Peyer's patch (tissue), 4 donors: ENCODE results near the gene MYO9A. TPM values are rescaled to one million over a fixed set of nuclear protein-coding genes. Genes with fewer than 3 reads are reported as not detected.
"Not testable (repeated sequence)": the region's sequence is repeated elsewhere in the genome, so short reads cannot be mapped to it uniquely, and the experiment has no call there.

ENCODE experiments used
- DNase-seq, 3 donors: peaks; one replicate each; pipeline ENCODE4 v3.0.0-alpha.2; 2017 to 2019
- H3K27ac ChIP-seq, 4 donors: fragments of 200-600 bp; sonication (generic); one replicate each; pipeline ENCODE4 v1.5.1; 2016 to 2019
- H3K27me3 ChIP-seq, 2 donors: fragments of 200-600 bp; sonication (generic); one replicate each; pipeline ENCODE4 v1.5.1; 2019
- H3K36me3 ChIP-seq, 3 donors: fragments of 200-600 bp; sonication (generic); one replicate each; pipeline ENCODE4 v1.5.1; 2016 to 2019
- H3K4me1 ChIP-seq, 4 donors: fragments of 200-600 bp; sonication (generic); one replicate each; pipeline ENCODE4 v1.5.1; 2016 to 2019
- H3K4me3 ChIP-seq, 4 donors: fragments of 200-600 bp; sonication (generic); 1 replicate in 3 of 4; 2 replicates in 1 of 4; pipeline ENCODE4 v1.5.1; 2016 to 2019; ENCODE audit warnings: mild to moderate bottlenecking in 1 of 4
- H3K9me3 ChIP-seq, 4 donors: fragments of 200-600 bp; sonication (generic); one replicate each; pipeline ENCODE4 v1.5.1; 2016 to 2019; ENCODE audit warnings: mild to moderate bottlenecking in 1 of 4
- POLR2A ChIP-seq, 2 donors: fragments of 450-650 bp; IDR thresholded peaks; one replicate each; pipeline ENCODE4 v1.5.1; 2017; ENCODE audit warnings: antibody characterized with exemption in 2 of 2, mild to moderate bottlenecking in 2 of 2, moderate library complexity in 2 of 2
- total RNA-seq, 4 donors: library from RNA; depleted of rRNA; stranded (reverse); fragments of >200 nt; gene quantifications; one replicate each; pipeline ENCODE4 v1.1.0, GENCODE V29; 2016
- TF ChIP-seq, protein P1 (sequence below), 6 experiments: fragments of 450-650 bp in 4 of 6; fragments of 200-600 bp in 2 of 6; sonication (generic) in 1 of 6; IDR thresholded peaks; one replicate each; pipeline ENCODE4 v1.5.1; 2017 to 2019; ENCODE audit warnings: antibody characterized with exemption in 6 of 6, mild to moderate bottlenecking in 3 of 6, moderate library complexity in 1 of 6

MYO9A gene
- total RNA-seq, 4 donors from 2014 or later = 28.2 to 47.3 (median 39.3) TPM

DNA sequence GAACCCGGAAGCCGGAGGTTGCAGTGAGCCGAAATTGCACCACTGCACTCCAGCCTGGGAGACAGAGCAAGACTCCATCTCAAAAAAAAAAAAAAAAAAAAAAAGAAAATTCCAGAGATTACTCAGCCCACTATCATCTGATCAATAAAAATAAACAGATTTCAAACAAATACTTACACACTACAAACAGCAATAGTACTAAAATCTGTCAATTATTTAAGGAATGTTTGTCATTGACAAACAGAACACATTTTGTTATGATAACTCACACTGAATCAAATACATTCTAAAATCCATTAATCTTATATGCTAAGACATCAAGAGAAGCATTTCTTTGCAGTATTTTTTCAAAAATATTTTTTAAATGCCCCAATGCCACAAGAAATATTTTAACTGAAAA lies 7.6 kb downstream of the MYO9A start:
- TF ChIP-seq POLR2A (IDR thresholded peaks at IDR 0.05) = no peak
- H3K4me1 ChIP-seq = no peaks in the 10 kb centered on the region
- no peaks in the 10 kb centered on the region for H3K27me3 ChIP-seq

GRCh38 chr15:72106068-72106467 lies 11.9 kb downstream of the MYO9A start:
- Histone ChIP-seq H3K36me3 (no peaks in the 10 kb centered on the region), H3K9me3 (no peaks in the 10 kb centered on the region), H3K27me3 (no peaks in the 10 kb centered on the region), H3K4me3 (no peak overlapping the region), H3K27ac (no peak overlapping the region), H3K4me1 (no peaks in the 10 kb centered on the region)
- TF ChIP-seq POLR2A (IDR thresholded peaks at IDR 0.05) = no peak
- TF ChIP-seq, protein P1, sequence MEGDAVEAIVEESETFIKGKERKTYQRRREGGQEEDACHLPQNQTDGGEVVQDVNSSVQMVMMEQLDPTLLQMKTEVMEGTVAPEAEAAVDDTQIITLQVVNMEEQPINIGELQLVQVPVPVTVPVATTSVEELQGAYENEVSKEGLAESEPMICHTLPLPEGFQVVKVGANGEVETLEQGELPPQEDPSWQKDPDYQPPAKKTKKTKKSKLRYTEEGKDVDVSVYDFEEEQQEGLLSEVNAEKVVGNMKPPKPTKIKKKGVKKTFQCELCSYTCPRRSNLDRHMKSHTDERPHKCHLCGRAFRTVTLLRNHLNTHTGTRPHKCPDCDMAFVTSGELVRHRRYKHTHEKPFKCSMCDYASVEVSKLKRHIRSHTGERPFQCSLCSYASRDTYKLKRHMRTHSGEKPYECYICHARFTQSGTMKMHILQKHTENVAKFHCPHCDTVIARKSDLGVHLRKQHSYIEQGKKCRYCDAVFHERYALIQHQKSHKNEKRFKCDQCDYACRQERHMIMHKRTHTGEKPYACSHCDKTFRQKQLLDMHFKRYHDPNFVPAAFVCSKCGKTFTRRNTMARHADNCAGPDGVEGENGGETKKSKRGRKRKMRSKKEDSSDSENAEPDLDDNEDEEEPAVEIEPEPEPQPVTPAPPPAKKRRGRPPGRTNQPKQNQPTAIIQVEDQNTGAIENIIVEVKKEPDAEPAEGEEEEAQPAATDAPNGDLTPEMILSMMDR (IDR thresholded peaks at IDR 0.05) = no peak
- DNase-seq = no peak

More for the DNA sequence above, 7.6 kb downstream of the MYO9A start:
- no peak for DNase-seq
- Histone ChIP-seq H3K36me3 (no peaks in the 10 kb centered on the region), H3K27ac (no peak overlapping the region), H3K4me3 (no peak overlapping the region), H3K9me3 (no peaks in the 10 kb centered on the region)

GRCh38 chr15:72105111-72105510 lies 12.8 kb downstream of the MYO9A start:
- Histone ChIP-seq H3K36me3 (no peaks in the 10 kb centered on the region), H3K4me3 (no peak overlapping the region), H3K4me1 (no peaks in the 10 kb centered on the region), H3K9me3 (no peaks in the 10 kb centered on the region), H3K27ac (no peak overlapping the region), H3K27me3 (no peaks in the 10 kb centered on the region)
- no peak for DNase-seq
- TF ChIP-seq, protein P1 (IDR thresholded peaks at IDR 0.05) = no peak

DNA sequence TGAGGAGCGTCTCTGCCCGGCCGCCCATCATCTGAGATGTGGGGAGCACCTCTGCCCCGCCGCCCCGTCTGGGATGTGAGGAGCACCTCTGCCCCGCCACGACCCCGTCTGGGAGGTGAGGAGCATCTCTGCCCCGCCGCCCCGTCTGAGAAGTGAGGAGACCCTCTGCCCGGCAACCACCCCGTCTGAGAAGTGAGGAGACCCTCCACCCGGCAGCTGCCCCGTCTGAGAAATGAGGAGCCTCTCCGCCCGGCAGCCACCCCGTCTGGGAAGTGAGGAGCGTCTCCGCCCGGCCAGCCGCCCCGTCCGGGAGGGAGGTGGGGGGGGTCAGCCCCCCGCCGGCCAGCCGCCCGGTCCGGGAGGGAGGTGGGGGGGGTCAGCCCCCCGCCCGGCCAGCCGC lies 17.4 kb downstream of the MYO9A start:
- not testable (repeated sequence) for H3K9me3 ChIP-seq, H3K4me1 ChIP-seq, DNase-seq, H3K27me3 ChIP-seq, H3K4me3 ChIP-seq, H3K36me3 ChIP-seq, H3K27ac ChIP-seq

- no peaks in the 10 kb centered on the region for H3K27me3 ChIP-seq
- H3K9me3 ChIP-seq = no peaks in the 10 kb centered on the region
- H3K4me3 ChIP-seq = no peak overlapping the region
- no peaks in the 10 kb centered on the region for H3K4me1 ChIP-seq
- TF ChIP-seq, protein P1 (IDR thresholded peaks at IDR 0.05) = no peak
- TF ChIP-seq POLR2A (IDR thresholded peaks at IDR 0.05) = no peak
- H3K36me3 ChIP-seq = no peaks in the 10 kb centered on the region
- no peak overlapping the region for H3K27ac ChIP-seq
- DNase-seq = no peak
These were observed 18.8 kb downstream of the MYO9A start for GRCh38 chr15:72099155-72099554.

- Histone ChIP-seq H3K4me1 (no peaks in the 10 kb centered on the region), H3K36me3 (no peaks in the 10 kb centered on the region), H3K9me3 (no peaks in the 10 kb centered on the region), H3K27ac (no peak overlapping the region), H3K4me3 (no peak overlapping the region), H3K27me3 (no peaks in the 10 kb centered on the region)
- DNase-seq = no peak
- TF ChIP-seq, protein P1 (IDR thresholded peaks at IDR 0.05) = no peak
- no peak for TF ChIP-seq POLR2A (IDR thresholded peaks at IDR 0.05)
These were observed 19.9 kb downstream of the MYO9A start for GRCh38 chr15:72098040-72098439.

- TF ChIP-seq, protein P1 (IDR thresholded peaks at IDR 0.05) = no peak
- no peak for TF ChIP-seq POLR2A (IDR thresholded peaks at IDR 0.05)
- H3K4me1 ChIP-seq = no peaks in the 10 kb centered on the region
- no peaks in the 10 kb centered on the region for H3K27me3 ChIP-seq
- no peak for DNase-seq
- H3K27ac ChIP-seq = no peak overlapping the region
- no peaks in the 10 kb centered on the region for H3K9me3 ChIP-seq
- H3K4me3 ChIP-seq = no peak overlapping the region
- H3K36me3 ChIP-seq = no peaks in the 10 kb centered on the region
These were observed 21.2 kb downstream of the MYO9A start for GRCh38 chr15:72096796-72097195.
